Lung (tissue), 12 donors: ENCODE data around the gene TMC8. TPM values are rescaled to one million over a fixed set of nuclear protein-coding genes. Genes with fewer than 3 reads are reported as not detected.

ENCODE experiments used
- ATAC-seq: fragments of 200-7000 bp; cut with Tn5 transposase; one replicate; pipeline ENCODE4 v1.9.1; 2020; ENCODE audit warnings: moderate number of reproducible peaks; ENCODE audit not compliant: insufficient read depth, low FRiP score
- DNase-seq, 3 donors: peaks; one replicate each; pipeline ENCODE4 v3.0.0-alpha.2; 2013 to 2017
- H3K27ac ChIP-seq, 2 donors: one replicate each; pipeline ENCODE4 v1.5.1; 2013; ENCODE audit warnings: mild to moderate bottlenecking in 2 of 2, moderate library complexity in 2 of 2, control low read depth in 1 of 2, inconsistent platforms in 1 of 2, low read depth in 1 of 2, low read length in 1 of 2
- H3K27me3 ChIP-seq, 3 donors: one replicate each; pipeline ENCODE4 v1.5.1; 2013; ENCODE audit warnings: low read length in 2 of 3; ENCODE audit not compliant: control insufficient read depth in 3 of 3, insufficient read depth in 3 of 3
- H3K36me3 ChIP-seq, 4 donors: one replicate each; pipeline ENCODE4 v1.5.1; 2013; ENCODE audit warnings: low read length in 4 of 4, mild to moderate bottlenecking in 1 of 4, moderate library complexity in 1 of 4; ENCODE audit not compliant: control insufficient read depth in 4 of 4, insufficient read depth in 4 of 4
- H3K4me1 ChIP-seq, 5 donors: one replicate each; pipeline ENCODE4 v1.5.1; 2013; ENCODE audit warnings: low read length in 5 of 5, mild to moderate bottlenecking in 2 of 5, moderate library complexity in 1 of 5; ENCODE audit not compliant: control insufficient read depth in 5 of 5, insufficient read depth in 5 of 5
- H3K4me3 ChIP-seq: one replicate; pipeline ENCODE4 v1.5.1; 2013; ENCODE audit warnings: mild to moderate bottlenecking, control low read depth, moderate library complexity
- H3K9ac ChIP-seq, 2 donors: one replicate each; pipeline ENCODE4 v1.5.1; 2013; ENCODE audit warnings: low read length in 2 of 2, control low read depth in 1 of 2; ENCODE audit not compliant: insufficient read depth in 1 of 2
- H3K9me3 ChIP-seq, 4 donors: one replicate each; pipeline ENCODE4 v1.5.1; 2013; ENCODE audit warnings: low read length in 3 of 4, mild to moderate bottlenecking in 1 of 4, moderate library complexity in 1 of 4; ENCODE audit not compliant: control insufficient read depth in 4 of 4, insufficient read depth in 3 of 4
- WGBS, 2 donors: extraction: QIAGEN DNeasy Blood & Tissue Kit; methylation state at CpG; one replicate each; pipeline ENCODE4 v1.1.7; 2013; 5-methylcytosine and 5-hydroxymethylcytosine counted together
- polyA plus RNA-seq, 2 donors: library from polyadenylated mRNA; stranded (reverse); fragments of 200-250 nt; gene quantifications; one replicate each; pipeline ENCODE4 v1.2.1, GENCODE V29; 2013
- total RNA-seq, 2 donors: library from RNA; depleted of rRNA in 1 of 2; stranded (reverse); fragments of >200 nt in 1 of 2; gene quantifications; one replicate each; pipeline ENCODE4 v1.2.1, GENCODE V29; 2014 to 2021
- TF ChIP-seq, protein P1 (sequence below): IDR thresholded peaks from 2 replicates; pipeline ENCODE4 v1.5.1; 2012; ENCODE audit warnings: mild to moderate bottlenecking; ENCODE audit errors: control extremely low read depth, extremely low read depth
- donor health status: control.
- donor health status: control.
- donor health status: Bipolar disorder and iron deficiency.
- donor health status: healthy.
- donor health status: DM: yes; HTN: yes; CAD: no.

Gene TMC8
- total and polyA plus RNA-seq, 4 donors = 15.5 to 28.1 (median 18.5) TPM

DNA sequence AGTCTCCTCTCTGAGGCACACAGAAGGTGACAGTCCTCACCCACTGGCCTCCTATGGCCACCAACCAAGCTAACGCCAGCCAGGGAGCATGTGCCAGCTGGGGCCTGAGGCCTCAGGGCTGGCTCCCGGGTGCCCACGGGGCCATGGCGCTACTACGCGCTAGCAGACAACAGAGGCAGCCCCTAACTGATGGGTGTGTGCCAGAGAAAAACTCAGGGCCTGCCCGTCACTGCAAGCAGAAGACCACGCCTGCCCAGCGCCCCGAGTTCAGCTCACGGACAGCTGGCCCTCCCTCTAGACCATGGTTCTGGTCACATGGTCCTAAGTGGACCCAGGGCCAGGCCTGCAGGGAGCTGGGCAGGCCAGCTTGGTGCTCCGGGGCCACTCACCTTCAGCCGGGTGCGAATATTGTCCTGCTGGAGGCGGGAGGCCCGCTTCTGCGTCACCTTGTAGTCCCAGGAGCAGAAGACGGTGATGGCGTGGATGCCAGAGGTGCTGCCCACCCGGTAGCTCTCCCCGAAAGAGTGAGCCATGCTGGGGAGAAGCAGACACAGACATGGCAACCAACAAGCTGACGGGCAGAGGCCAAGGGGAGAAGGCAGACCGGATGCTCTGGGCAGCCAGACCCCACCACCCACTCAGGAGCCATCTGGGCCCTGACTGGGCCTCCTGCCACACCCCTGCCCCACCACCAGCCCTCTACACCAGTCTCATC, 8.2 kb upstream of the TMC8 start:
- ATAC-seq (no peak), DNase-seq (no peak)
- Histone ChIP-seq H3K9me3 (no peaks in the 10 kb centered on the region), H3K27me3 (no peaks in the 10 kb centered on the region), H3K27ac (no peak overlapping the region), H3K9ac (no peak overlapping the region), H3K36me3 (peaks cover 0 to 71% (median 1%) of the 10 kb centered on the region in 4 donors), H3K4me3 (no peak overlapping the region), H3K4me1 (peaks cover 3 to 28% (median 16%) of the 10 kb centered on the region in 5 donors)
- TF ChIP-seq, protein P1, sequence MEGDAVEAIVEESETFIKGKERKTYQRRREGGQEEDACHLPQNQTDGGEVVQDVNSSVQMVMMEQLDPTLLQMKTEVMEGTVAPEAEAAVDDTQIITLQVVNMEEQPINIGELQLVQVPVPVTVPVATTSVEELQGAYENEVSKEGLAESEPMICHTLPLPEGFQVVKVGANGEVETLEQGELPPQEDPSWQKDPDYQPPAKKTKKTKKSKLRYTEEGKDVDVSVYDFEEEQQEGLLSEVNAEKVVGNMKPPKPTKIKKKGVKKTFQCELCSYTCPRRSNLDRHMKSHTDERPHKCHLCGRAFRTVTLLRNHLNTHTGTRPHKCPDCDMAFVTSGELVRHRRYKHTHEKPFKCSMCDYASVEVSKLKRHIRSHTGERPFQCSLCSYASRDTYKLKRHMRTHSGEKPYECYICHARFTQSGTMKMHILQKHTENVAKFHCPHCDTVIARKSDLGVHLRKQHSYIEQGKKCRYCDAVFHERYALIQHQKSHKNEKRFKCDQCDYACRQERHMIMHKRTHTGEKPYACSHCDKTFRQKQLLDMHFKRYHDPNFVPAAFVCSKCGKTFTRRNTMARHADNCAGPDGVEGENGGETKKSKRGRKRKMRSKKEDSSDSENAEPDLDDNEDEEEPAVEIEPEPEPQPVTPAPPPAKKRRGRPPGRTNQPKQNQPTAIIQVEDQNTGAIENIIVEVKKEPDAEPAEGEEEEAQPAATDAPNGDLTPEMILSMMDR = no peak
- 80 to 86% methylated on average over 20 to 23 of the region's 23 CpGs for WGBS, 2 donors

DNA sequence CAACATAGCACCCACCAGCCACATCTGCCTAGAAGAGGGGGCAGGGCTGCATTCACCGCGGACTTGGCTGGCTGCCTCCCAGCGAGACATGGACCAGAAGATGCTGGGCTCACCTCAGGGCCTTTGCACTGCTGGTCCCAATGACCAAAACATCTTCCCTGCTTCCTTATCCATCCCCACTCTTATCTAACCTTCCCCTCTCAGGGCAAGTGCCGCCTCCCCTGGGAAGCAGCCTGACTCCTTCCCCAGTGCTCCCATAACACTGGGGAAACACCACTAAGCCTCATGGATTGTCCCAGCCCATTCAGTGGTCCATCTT, 7.7 kb upstream of the TMC8 start:
- ATAC-seq = no peak
- H3K36me3 ChIP-seq = peaks cover 0 to 67% (median 1%) of the 10 kb centered on the region in 4 donors
- peaks cover 3 to 30% (median 15%) of the 10 kb centered on the region in 5 donors for H3K4me1 ChIP-seq
- no peaks in the 10 kb centered on the region for H3K9me3 ChIP-seq
- no peak overlapping the region for H3K27ac ChIP-seq
- H3K27me3 ChIP-seq = no peaks in the 10 kb centered on the region
- no peak overlapping the region for H3K4me3 ChIP-seq
- TF ChIP-seq, protein P1 = no peak
- H3K9ac ChIP-seq = no peak overlapping the region
- 91 to 94% methylated on average over 4 of the region's 4 CpGs for WGBS, 2 donors
- no peak for DNase-seq

DNA sequence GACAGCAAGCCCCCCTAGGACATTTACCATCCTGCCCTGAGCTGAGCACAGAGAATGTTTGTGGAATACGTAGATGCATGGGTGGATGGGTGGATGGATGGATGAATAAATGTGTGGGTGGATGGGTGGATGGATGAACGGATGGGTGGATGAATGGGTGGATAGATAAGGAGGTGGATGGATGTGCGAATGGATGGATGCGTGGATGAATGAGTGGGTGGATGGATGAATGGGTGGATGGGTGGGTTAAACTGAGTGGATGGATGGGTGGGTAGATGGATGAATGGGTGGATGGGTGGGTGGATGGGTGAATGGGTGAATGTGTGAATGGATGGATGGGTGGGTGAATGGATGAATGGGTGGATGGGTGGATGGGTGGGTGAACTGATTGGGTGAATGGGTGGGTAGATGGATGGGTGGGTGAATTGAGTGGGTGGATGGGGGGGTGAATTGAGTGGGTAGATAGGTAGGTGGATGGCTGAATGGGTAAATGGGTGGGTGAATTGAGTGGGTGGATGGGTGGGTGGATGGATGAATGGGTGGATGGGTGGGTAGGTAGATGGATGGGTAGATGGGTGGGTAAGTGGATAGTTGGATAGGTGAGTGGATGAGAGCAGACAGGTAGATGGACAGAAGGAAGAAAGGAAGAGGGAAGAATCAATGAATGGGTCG, 7.2 kb upstream of the TMC8 start:
- DNase-seq = no peak
- H3K36me3 ChIP-seq = peaks cover 0 to 66% (median 1%) of the 10 kb centered on the region in 4 donors
- WGBS, 2 donors = 97 to 99% methylated on average over 5 of the region's 5 CpGs

More for the DNA sequence above, 7.2 kb upstream of the TMC8 start:
- no peak overlapping the region for H3K4me3 ChIP-seq
- H3K4me1 ChIP-seq = peaks cover 3 to 30% (median 13%) of the 10 kb centered on the region in 5 donors
- H3K9me3 ChIP-seq = no peaks in the 10 kb centered on the region
- no peak for ATAC-seq
- TF ChIP-seq, protein P1 = no peak
- H3K27ac ChIP-seq = no peak overlapping the region
- H3K9ac ChIP-seq = no peak overlapping the region
- H3K27me3 ChIP-seq = no peaks in the 10 kb centered on the region
